Measurements from ENCODE around the gene NXPH2.

NXPH2 gene

GRCh38 chr2:138779781-138780445 lies at the start of gene NXPH2:
Gene NXPH2 (minus strand): TSS chr2:138780390. CDS start chr2:138780241, 149 bp downstream.
- peak in 1 of 2 experiments; percentile 63 for DNase-seq

DNA sequence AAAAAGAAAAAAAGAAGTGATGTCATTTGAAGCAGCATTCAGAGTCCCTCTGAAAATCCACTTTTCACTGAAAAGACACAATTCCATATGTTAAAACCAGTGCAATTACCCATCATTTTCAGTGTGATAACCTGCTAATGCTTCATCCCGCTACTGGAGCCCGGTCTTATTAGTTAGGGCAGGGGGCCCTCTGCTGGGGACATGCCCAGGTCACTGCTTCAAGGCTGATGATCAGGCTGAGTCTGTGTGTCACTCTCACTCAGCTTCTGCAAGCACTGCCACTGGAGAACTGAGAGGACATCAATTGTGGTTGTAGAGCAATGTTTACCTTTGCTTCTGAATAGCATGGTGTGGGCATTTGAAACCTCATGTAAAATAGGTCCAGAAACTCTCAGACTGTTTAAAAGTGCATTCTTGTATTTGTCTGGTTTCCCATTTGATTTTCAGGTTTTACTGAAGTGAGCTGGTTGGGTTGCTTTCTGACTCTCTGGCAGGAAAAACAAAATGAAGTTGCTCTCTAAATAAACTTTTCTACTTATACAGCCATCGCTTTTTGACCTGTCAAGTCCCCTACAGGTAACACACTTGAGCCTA lies 49.2 kb upstream of the NXPH2 start:
- DNase-seq, result peak in 1 of 2 experiments; percentile 67

DNA sequence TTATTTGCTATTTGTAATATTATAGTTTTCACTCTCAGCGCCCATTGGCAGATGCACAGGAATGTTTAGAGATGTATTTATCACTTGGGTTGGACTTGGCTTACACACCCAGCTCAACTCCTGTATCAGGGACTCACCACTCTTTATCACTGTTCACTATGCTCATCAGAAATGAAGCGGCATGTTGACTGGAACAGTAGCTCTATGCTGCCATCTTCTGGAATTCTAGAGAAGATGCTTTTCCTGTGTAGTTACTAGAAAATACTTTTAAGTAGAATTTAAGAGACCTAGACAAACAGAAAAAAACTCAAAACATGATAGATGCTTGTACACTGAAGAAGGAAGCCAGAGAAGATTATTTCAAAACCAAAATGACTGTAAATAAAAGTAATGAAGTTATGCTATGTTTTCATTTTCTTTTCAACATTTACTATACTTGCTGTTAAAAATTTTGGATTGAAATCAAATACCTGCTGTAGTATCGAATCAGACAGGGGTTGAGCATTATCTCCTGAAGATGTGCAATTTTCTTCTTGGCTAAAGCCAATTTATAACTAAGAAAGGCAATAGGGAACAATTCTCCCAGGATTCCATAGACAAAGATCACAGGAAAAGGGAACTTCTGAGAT lies 47.4 kb upstream of the NXPH2 start:
- DNase-seq, result peak; percentile 45 to 81

DNA sequence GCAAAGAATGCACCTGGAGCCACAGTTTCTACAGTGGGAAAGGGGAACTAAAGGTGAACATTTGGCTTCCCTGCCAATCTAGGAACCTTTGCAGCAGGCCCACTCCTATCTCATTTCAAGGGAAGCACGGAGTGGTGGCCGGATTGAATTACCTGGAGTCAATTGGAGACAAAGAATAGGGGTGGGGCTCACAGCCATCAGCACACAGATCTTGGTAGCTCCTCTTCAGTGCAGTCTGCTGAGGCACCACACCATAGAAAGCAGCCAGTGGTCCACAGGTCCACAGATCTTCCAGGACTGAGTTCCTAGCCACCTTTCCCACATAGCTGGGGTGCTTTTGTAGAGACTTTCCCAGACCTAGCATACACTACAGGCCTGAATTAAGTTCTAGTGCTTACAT lies 43.5 kb upstream of the NXPH2 start:
- no peak for DNase-seq

DNA sequence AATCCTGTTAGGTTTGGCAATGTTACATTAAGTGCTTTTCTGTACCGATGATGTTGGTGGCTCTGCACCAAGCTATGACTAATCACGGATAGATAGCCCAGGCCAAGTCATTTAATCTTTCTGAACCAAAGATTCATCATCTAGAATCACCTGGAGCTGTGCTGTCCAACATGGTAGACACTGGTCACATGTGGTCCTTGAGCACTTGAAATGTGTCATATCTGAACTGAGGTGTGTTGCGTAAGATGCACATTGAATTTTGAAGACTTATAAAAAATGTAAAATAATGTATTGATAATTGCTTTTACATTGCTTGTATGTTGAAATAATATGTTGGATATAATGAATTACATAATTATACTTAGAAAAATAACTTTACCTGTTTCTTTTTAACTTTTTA lies 39.8 kb upstream of the NXPH2 start:
- peak in 1 of 2 experiments; percentile 4 for DNase-seq

- peak; percentile 65 to 90 for DNase-seq
These were observed 38.4 kb upstream of the NXPH2 start for GRCh38 chr2:138818556-138818955.

DNA sequence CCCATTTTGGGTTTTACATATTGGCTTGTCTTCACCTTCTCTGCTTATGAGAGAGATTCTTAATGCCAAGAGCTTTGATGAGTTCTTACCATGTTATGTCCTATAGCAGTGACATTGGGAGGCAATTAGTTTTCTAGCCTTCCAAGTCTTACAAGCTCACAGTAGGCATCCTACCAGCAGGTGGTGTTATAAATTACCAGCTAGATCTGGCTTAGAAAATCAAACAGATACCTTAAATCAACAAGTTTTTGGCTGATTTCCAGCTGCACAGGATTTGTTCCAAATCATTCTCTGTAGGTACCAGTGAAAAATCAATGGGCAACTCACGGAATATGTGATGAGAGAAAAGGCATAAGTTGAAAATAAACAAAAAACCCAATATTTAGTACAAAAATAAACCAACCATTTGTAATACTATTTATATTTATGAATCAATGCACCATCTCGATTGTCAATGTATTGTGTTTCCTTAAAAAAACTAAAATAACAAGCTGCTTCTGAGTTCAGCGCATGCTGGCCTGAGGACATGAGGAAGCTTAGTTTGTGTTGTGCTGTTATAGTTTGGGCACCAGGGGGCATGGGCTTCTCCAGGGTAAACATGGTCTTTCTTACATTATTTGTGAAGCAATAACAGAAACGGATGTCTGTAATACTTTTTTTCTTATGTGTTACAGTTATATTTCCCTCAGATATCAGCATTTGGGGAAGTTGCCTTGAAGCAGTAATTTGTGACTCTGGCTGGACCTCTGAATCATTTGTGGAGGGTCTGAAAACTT lies 34.1 kb upstream of the NXPH2 start:
- peak in 1 of 2 experiments; percentile 48 for DNase-seq

DNA sequence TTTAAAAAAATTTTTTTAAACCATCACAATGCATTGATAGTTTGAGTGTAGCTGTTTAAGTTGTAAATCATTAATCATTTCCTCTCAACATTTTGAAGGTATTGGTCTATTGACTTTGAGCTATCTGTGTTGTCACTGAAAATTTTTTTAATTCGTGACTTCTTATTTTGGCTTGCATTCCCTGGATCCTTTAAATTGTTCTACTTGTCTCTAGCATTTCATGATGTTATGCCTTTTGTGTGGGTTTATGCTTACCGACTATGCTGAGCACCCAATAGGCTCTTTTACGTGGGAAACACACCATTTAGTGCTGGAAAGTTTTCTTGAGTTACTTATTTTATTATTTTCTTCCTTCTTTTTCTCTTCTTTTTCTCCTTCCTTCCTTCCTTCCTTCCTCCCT lies 31.2 kb upstream of the NXPH2 start:
- DNase-seq, result no peak

GRCh38 chr2:138794724-138795123 lies 14.5 kb upstream of the NXPH2 start:
- DNase-seq, result no peak

DNA sequence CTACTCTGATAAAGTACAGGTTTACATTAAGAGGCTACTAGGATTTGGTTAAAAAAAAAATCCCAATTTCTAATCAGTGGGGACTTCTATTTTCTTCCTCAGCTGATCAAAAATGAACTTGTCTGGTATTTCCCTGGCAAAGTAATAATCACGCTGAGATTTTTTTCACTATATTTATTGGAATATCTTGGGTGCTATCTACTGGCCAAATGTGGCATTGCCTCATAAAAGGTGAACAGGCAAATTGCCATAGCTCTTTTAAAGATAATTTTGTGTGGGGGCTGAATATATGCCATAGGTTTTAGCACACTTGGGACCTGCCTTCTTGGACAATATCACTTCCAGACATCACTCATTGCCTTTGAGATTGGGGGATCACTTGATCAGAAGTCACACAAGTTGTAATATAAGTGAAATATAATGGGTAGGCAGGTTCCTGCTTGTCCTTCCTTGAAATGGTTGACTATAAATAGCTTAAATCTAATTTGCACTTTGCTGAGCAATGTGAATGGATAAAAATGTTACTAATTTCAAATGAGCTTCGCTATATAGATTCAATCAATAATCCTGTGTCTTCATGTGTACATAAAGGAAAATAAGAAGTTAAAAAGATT lies 7.0 kb upstream of the NXPH2 start:
- peak; percentile 66 to 75 for DNase-seq

DNA sequence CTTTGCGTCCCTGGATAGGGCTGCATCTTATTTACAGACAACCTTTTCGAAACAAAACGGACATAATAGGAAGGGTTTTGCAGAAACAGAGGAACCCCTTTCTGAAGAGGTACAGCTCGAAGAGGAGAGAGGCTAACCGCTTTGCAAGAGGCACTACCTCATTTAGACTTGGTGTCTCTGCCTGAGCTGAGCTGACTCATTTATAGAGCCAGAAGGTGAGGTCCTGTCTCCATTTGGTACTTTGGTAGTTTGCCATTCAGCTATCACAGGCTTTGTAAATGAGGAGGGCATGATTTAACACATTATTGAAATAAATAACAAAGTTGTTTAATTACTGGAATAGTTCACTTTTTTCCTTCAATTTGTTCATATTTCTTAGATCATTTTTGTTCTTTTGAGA lies 2.2 kb upstream of the NXPH2 start:
- DNase-seq, result peak; percentile 30 to 72

- no peak for DNase-seq
These were observed 718 bp upstream of the NXPH2 start for GRCh38 chr2:138780908-138781307.

DNA sequence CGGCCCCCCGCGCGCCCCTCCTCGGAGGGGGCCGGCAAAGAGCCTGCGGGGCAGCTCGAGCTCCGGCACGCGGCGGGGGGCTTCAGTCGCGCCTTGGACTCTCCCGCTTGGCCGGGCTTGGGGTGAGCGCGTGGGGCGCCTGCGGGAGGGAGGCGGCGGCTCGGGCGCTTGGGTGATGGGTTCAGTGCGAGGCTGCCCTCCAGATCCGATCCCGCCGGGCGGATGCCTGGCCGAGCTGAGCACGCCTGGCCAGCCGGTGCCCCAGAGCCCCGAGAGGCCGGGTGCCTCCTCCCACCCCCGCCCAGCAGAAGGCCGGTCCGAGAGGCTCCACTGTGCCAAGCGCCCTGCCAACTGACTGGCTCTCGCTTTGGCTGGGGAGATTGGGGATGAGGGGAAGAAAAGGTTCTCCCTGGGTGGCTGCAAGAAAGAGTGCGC lies 273 bp upstream of the NXPH2 start:
- peak in 1 of 2 experiments; percentile 55 for DNase-seq

DNA sequence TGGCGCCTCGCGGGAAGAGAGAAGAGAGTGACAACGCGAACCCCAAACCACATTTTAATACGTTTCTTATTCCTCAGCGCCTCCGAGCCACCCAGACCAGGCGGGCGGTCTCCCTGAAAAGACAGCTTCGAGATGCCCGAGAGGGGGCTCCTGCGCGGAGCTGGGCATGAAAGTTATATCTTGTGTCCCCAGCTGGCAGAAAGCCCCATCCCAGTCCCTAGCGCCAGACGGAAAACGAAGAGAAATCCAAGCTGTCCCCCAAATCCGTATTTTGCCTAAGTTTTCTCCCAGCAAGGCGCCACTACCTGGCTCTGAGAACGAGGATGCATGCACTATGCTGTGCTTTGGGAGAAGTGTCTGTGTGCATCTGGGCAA lies 797 bp downstream of the NXPH2 start:
- peak; percentile 37 to 40 for DNase-seq

DNA sequence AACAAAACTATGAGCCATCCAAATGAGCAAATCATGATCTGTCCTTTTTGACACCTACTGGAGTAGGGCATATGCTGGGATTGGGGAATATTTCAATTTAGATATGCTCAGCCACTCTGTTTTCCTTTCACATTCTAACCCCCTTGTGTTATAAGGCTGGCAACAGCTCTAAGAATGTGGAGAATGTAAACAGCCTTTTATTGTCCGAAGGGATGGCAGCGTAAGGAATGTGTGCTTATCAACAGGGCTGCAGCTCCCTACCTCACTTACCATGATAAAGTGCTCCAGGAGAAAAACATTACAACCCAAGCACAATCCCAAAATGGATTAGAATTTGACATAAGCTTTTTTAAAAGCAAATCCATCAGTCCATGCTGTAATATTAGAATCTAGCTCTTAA lies 2.2 kb downstream of the NXPH2 start:
- DNase-seq, result peak in 1 of 2 experiments; percentile 47

DNA sequence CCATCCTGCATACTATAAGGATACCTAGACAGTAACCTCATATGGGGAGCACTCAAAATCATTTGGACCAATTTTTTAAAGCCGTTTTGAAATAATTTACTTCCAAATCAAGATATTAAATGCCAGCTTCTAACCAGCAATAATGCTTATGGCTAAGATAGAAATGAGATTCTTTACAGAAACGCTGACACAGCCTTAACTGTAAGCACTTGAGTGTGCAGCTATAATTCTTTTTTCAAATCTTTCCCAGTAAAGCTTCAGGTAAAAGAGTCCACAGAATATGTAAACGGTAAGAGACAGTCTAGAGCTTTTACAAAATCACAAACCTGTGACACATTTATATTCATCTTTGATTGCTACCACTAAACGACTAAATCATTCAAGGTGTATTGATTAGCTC lies 4.5 kb downstream of the NXPH2 start:
- no peak for DNase-seq

GRCh38 chr2:138771534-138771933 lies 8.7 kb downstream of the NXPH2 start:
- DNase-seq, result peak in 1 of 2 experiments; percentile 24

- DNase-seq, result no peak
These were observed 13.1 kb downstream of the NXPH2 start for GRCh38 chr2:138767101-138767500.

DNA sequence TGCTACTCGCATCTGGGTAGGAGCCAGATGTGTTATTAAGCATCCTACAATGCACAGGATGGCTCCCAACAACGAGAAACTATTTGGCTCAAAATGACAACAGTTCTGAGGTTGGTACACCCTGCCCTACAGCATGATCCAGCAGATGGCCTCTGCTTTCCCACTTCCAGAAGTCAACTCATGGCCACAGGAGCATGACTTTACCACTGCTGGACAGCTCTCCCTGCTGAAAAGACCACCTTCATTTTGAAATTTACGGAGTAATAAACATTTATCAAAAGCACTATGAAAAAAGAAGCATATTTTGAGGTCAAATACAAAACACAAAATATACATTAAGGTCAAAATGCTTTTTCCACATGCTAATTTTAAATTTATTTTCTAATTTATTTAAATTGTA lies 13.7 kb downstream of the NXPH2 start:
- DNase-seq, result peak in 1 of 2 experiments; percentile 63

- DNase-seq, result no peak
These were observed 16.2 kb downstream of the NXPH2 start for GRCh38 chr2:138763971-138764370.

DNA sequence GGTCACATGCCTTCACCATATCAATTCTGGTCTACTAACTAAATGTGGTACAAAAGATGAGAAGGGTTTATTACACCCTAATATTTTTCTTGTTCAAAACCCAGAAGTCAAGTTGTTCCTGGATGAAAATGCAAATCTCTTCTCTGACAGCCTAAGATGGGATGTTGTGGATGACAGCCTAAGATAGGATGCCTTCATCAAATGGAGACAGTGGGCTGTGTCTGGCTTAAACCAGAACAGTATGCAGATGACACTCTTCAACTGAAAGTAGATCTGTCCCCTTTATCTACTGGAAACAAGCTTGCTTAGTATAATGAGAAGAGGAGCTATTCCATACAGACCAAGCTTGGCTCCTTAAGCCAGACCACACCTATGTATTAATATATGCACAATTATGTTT lies 17.7 kb downstream of the NXPH2 start:
- DNase-seq, result no peak

- DNase-seq, result no peak
These were observed 19.5 kb downstream of the NXPH2 start for GRCh38 chr2:138760676-138761075.

DNA sequence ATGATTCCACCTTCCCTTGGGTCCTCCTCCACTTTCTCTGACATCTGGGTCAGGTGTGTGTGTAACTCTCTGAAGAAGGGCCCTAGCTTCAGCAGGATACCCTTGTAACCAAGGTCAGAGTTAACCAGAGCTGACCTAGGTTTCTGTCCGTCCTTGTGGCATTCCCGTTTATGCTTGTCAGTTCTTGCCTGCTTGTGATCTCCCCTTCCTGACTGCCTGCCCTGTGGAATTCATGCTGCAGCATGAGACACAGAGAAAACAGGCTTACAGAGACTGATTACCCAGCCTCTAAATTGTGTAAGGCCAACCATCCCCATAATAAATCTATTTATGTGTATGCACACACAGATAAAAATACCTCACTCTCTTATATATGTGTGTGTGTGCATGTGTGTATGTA lies 22.8 kb downstream of the NXPH2 start:
- no peak for DNase-seq

All from NCI-H446 (cell line).